GM18526 (cell line): ENCODE measurements around the gene PKDREJ.

Source experiments
- POLR2A ChIP-seq: IDR thresholded peaks from 3 replicates; pipeline ENCODE4 v1.6.1; 2011; ENCODE audit not compliant: insufficient read length; ENCODE audit errors: extremely low read depth

Gene PKDREJ

DNA sequence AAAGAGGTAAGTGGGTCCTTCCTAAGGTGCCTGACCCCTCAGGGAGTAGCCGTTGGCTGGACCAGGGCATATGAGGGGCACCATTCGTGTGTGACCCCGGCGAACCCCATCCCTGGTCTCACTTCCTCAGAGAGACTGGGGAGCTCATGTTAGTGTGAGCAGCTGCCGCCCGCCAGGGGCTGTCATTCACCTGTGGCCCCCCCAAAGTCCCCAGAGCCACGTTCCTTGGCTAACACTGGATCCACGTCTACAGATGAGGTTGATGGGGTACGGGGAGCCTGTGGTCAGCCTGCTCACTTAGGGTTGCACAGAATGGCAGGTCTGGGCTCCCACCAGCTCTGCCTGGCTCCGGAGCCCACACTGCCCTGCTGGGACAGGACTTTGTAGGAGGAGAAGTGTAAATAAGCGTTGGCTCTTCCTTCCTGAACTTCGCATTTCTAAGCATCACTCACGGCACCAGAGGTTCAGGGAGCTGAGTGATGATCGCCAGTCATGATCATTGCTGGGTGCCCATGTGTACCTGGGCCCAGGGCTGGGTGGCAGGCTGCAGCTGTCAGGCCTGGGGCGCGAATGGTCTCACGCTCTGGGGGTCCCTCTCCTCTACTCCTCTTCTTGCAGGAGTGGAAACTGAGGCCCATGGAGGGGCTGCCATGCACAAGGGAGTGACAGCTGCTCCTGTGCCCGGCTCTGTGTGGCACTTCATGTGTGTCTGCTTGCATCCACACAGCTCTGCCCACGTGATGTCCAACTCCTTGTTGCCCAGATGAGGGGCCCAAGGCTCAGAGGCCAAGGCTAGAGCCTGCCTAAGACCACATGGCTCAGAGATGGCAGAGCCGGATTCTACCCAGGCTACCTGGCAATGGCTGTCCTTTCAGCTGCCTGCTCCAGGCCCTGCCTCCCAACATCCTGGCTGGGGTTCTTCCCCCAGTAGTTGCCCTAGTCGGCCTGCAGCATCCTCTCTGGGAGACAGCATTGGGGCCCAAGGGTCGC, 15.8 kb upstream of the PKDREJ start:
- no peak for TF ChIP-seq POLR2A

DNA sequence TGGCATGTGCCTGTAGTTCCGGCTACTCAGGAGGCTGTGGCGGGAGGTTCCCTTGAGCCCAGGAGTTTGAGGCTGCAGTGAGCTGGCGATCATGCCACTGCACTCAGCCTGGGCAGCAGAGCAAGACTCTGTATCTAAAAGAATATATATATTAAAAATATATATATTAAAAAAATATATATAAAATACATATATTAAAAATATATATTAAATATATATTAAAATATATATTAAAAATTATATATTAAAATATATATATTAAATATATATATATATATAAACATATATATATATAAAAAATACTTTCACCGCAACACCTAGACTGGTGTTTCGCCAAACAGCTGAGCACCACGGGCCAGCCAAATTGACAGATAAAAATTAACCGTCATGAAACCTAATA, 13.4 kb upstream of the PKDREJ start:
- no peak for TF ChIP-seq POLR2A

DNA sequence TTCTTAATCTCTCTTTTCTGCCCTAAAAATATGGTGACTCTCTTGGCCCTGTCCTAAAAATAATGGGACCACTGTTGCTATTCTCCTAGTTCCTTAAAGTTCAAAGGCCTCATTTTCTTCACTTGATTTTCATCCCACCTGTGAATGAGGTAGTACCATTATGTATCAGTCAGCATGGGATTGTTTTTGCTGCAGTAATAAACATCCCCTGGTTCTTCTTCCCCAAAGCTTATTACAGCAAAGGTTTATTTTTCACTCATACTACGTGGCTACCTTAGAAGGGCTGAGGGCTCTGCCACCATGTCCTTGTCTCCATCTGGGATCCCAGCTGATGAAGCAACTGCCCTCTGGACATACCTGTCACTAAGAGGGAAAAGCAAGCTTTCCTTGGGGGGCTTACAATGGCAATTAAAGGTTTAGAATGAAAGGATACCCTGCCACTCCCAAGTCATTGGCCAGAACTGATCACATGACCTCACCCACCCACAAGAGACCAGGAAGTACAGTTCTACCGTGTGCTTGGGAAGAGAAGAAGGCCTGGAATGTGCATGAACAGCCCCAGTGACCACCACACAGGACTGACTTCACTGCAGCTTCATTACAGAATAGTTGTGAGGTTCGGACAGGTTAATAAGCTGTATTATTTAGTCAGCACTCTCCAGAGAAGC, 12.4 kb upstream of the PKDREJ start:
- no peak for TF ChIP-seq POLR2A

DNA sequence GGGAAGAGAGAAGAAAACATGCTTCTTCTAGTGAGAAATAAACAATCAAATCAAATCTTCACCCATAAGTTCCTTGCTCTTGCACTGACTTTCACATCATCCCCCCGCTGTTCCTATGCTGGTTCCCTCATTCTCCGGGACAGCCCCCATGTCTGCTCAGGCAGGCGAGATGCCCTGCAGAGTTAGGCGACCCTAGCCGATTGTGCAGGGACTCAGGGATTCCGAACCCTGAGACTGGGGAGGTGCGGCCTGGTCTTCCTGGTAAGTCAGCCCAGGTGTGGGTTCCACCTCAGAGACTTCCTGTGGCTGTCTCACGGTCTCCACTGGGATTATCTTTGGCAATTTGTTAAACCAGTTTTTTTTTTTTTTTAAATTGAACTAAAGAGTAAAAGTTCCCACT, 11.2 kb upstream of the PKDREJ start:
- no peak for TF ChIP-seq POLR2A

DNA sequence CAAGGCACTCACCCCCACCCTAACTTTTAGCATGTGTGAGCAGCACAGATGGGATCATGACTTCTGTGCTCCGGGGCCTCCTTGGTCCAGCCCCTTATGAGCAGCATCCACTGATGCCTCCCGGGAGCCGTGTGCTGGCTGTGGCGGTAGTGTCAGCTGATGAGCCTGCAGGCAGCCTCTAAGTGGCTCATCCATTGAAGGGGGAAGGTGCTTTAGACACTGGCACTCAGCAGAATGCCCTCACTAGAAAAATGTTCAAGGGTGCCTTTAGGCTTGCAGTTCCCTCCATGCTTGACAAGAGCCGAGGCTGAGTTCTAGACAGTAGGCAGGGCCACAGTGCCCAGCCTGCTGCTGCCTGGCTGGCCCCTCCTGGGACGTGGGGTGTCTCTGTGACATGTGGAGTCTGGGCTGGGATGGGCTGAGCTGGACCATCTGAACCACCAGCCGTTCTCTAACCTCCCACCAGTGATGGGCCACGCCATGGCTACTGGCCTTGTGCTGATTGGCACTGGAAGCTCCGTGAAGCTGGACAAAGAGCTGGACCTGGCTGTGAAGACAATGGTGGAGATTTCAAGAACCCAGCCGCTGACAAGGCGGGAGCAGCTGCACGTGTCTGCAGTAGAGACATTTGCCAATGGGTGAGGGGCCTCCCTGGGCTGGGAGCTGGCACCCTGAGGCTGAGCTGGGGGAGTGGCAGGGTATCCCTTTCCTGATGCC, 10.4 kb upstream of the PKDREJ start:
- no peak for TF ChIP-seq POLR2A

DNA sequence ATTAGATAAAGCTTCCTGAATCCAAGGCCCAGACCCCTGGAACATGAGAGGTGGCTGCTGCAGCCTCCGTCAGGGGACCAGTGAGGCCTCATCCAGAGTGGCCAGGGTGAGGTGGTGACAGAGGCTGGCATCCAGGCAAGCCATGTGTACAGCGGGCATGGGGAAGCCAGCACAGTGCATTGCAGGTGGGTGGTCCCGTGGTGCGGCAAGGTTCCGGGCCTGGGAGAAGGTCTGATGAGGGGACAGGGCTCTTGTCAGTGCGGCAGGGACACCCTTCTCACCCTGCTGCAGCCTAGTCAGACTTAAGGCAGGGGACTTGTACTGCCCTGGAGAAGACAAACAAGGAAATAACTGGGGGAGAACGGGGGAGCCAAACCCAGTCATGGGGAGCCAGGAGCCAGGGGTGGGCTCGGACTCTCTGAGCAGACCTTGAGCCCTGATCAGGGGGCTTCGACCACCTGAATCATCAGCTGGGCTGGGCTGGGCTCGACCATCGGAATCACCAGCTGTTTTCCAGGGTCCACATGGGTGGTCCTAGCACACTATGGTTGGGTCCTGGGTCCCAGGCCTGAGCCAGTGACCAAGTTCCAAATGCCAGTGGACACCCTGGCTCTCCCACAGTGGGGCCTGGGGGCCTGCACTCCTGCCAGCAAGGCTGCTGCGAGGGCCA, 9.8 kb upstream of the PKDREJ start:
- TF ChIP-seq POLR2A, result no peak

DNA sequence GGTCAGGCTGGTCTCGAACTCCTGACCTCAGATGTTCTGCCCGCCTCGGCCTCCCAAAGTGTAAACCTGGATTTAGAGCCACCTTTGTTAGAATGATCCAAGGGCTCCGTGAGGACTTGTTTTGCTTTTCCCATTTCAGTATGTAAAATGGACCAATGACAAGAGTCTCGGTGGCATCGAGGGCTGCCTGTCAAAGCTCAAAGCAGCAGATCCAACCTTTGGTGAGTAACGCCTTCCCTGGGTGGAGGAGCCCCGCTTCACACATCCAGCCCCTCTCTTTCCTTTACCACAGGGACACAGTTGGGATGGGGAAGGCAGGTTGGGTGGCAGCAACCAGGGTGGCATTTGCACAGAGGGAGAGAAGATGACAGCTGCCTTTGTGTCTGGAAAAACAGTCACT, 9.1 kb upstream of the PKDREJ start:
- TF ChIP-seq POLR2A, result no peak

DNA sequence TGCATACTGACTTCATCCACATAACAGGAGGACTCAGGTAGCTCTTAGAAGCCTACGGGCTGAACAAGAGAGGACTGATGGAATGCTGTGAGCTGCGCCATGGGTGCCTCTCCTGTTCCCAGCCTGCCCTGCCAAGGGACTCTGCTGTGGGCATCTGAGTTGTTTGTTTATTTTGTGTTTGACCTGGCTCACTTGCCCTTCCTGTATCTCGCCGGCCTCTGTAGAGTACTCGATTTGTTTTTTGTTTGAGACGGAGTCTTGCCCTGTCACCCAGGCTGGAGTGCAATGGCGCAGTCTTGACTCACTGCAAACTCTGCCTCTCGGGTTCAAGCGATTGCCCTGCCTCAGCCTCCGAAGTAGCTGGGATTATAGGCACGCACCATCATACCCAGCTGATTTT, 6.4 kb upstream of the PKDREJ start:
- no peak for TF ChIP-seq POLR2A

DNA sequence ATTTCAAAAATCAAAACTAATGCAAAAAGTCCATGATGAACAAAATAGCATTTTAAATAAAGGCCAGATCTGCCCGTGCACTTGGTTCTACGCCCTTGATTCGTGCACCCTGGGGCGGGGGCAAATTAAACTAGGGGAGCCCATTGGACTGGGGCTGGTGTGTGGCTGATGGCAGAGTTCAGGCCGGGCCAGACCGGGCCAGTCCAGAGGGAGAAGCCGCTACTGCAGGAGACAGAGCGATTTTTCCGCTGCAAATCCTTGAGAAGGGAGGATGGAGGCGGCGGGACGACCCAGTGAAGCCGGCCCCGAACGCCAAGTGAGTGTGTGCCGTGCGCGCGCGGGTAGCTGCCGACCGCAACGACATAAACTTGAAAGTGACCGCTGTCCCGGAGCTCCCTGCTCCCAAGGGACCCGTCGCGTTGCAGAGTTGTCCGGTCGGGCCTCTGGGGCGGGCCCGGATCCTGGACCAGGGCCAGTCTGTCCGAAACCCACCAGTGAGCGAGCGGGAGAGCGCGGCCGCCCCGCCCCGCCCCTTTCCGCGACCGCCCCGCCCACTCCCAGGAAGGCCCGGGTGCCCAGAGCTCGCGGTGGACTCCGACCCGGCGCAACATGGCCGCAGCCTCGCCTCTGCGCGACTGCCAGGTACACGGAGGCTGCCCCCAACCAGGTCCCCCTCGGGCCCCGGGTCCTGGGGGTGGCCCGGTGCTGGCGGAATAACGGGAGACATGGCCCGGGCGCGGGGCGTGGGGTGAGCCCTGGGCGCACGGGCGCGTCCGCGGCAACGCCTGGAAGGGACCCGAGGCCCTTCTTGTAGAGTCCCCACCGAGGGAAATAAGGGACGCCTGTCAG, 4.5 kb upstream of the PKDREJ start, which contains the start of gene TTC38:
Gene TTC38 (plus strand): TSS at position 578 of the 849 bp plus-strand sequence. CDS start 32 bp downstream, at position 610.
- TF ChIP-seq POLR2A, result peak; percentile 69

DNA sequence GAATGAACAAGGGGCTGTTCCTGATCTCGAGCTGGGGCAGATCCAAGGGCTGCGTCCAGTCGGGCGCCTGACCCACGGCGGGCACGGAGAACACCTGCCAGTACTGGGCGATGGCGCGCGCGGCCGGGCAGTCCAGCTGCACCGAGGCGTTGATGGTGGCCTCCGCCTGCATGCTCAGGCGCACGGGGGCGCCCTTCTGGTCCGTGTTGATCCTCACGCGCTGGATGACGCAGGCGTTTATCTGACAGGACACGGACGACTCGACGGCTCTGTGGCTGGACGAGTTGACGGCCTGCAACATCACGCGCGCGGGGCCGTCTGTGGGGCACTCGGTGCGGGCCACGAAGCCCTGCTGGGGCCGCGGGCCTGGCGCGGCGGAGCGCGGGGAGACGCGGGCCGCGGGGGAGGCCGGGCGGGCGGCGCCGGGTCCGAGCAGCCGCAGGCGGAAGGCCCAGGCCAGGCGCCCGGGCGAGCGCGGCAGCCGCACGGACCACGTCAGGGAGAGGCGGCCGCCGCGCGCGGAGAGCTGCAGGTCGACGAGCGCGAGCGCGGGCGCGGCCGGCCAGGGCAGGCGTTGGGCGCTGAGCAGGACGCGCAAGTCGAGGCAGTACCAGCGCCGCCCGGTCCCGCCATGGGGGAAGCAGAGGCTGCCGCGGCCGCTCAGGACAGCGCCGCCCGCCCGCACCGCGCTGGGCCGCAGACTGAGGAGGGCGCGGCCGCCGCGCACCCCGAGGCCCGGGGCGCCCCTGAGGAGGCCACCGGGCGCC, 511 bp downstream of the PKDREJ start:
- TF ChIP-seq POLR2A, result no peak

DNA sequence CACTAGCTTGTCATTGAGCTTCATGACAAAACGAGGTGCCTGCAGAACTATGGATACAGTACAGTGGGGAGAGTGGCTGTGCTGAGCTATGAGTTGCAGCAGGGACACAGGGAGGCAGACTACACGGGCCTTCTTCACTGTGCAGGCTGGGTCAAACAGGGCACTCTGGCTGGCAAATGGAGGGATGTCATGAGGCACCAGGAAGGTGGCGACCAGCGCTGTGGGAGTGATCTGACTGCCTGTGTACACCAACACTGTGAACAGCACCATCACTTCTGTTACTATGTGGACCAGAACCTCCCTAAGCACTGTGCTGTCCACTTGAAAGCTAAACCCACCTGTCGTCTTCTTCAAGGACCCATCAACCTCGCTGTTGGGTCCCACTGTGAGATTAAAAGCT, 3.1 kb downstream of the PKDREJ start:
- TF ChIP-seq POLR2A, result no peak

DNA sequence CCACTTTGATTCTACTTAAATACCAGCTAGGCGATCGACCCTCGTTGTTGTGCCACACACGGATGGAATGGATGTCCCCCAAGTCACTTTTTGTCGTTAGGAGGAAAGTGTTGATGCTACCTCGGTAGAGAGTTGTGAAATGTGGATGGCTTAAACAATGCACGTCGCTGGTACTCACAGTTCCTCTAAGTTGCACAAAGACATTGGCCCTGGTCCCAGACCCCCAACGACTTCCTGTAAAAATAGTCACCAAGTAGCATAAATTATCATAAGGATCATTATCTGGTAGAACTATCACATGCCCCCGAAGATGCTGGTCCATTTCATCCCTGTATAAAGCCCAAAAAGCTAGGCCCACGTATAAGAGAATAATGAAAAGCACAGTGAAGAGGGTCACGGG, 3.8 kb downstream of the PKDREJ start:
- TF ChIP-seq POLR2A, result no peak

DNA sequence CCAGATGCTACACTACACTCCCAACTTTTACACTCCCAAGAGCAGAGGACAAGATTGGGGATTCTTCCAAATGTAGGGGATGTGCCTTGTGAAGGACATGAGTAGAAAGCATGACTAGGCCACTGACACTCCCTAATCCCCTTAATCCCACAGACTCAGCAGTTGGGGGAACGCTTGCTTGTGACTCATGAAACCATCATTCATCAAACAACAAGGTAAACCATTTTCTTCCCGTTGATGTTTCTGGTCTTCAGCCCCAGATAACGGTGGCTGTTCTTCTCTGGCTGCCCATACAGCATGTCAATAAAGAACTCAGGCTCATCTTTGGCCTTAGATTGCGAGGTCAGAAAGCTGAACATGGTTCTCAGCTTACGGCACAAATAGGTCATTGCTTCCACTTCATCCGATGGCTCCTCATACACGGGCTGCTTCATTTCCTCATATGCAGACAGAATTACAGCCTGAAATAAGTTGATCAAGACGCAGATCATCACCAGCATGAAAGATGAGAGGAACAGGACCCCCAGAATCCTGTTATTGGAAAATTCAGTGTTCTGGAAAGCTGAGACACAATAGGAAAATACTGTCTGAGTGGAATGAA, 6.7 kb downstream of the PKDREJ start:
- no peak for TF ChIP-seq POLR2A

DNA sequence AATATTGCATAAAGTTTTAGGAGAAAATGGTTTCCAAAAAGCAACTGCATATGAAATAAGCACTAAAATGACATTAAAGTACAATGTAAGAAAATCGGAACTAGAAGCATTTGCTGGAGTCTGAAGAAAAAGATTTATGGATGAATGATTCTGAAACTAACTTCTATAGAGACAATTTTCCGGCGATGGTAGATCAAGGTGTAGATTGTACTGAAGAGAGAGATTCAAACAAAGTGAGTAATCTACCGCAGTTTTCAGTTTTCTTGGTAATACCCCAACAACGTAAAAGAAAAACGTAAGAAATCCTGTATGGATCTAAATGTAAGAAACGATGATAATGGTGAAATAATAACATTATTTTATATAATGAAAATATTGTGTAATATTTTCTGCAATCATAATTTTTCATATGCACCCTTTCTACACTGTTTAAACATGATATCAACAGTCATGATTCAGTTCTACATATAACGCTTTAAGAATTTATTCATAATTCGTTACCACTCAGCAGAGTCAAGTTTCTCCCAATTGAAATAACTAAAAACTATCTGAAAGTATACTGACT, 11.2 kb downstream of the PKDREJ start:
- no peak for TF ChIP-seq POLR2A
